ENCODE measurements around the gene FAS. TPM values are rescaled to one million over a fixed set of nuclear protein-coding genes. Genes with fewer than 3 reads are reported as not detected.

Gene FAS
- total and polyA plus RNA-seq, 9 of the 15 experiments (the other 6 are each of a cell fraction or from before 2014, with no cell fraction given) = 0.08 to 0.62 (median 0.37) TPM

GRCh38 chr10:88966797-88967196, 23.8 kb upstream of the FAS start (continued):
- TF ChIP-seq ZNF146 (CRISPR knock-in tag; IDR thresholded peaks at IDR 0.05; ENCODE audit: unreplicated experiment) (no peak), ZNF347 (CRISPR knock-in tag; IDR thresholded peaks at IDR 0.05; ENCODE audit: low read depth) (no peak), NELFE (IDR thresholded peaks at IDR 0.05; ENCODE audit: insufficient read depth, insufficient read length) (no peak), ZNF717 (CRISPR knock-in tag; IDR thresholded peaks at IDR 0.05) (no peak), COPS2 (conservative IDR thresholded peaks at IDR 0.05) (no peak), PCBP1 (IDR thresholded peaks at IDR 0.05; ENCODE audit: low read depth, low read length, poor library complexity, severe bottlenecking) (no peak), ZNF311 (CRISPR knock-in tag; IDR thresholded peaks at IDR 0.05) (no peak)
- TF ChIP-seq, protein P1, sequence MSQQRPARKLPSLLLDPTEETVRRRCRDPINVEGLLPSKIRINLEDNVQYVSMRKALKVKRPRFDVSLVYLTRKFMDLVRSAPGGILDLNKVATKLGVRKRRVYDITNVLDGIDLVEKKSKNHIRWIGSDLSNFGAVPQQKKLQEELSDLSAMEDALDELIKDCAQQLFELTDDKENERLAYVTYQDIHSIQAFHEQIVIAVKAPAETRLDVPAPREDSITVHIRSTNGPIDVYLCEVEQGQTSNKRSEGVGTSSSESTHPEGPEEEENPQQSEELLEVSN (IDR thresholded peaks at IDR 0.05; ENCODE audit: borderline replicate concordance in 1 of 2, extremely low read depth in 1 of 2, insufficient read depth in 1 of 2, insufficient read length in 1 of 2, low read depth in 1 of 2, low read length in 1 of 2, poor library complexity in 1 of 2, severe bottlenecking in 1 of 2) = no peak

DNA sequence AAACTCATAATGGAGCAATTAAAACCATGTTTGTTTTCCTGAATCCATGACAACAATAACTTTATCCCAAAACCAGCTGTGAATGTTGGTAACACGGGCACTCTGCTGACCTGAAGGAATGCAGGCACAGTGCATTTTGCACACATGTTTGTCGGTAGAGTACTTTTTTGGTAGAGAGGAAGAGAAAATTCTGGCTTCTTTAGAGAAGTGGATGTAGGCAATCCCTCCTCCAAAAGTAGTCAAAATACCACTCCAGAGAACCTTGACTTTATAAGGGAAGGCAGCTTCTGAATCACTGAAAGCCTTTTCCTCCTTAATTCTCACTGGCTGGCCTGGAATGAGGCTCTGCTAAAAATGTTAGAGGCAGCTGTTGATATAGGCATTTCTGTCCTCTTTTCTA, 22.2 kb upstream of the FAS start:
- DNase-seq (ENCODE audit: extremely low read depth in 1 of 4, low spot score in 3 of 4) (no peak), ATAC-seq (no peak), FAIRE-seq (no peak)
- in situ Hi-C loops (cut with MboI) = no loop called here
- WGBS (ENCODE audit: insufficient coverage, low coverage, missing lambda C conversion rate) = 6% methylated on average over 2 of the region's 2 CpGs
- Histone ChIP-seq H3K27ac (ENCODE audit: extremely low read depth, low read depth, low read length) (no peak overlapping the region), H3K9ac (ENCODE audit: insufficient read depth in 1 of 2, low read depth in 2 of 2, low read length in 2 of 2) (no peak overlapping the region), H3K27me3 (ENCODE audit: control insufficient read depth in 2 of 2, insufficient read depth in 2 of 2, low read length in 2 of 2) (no peaks in the 10 kb centered on the region), H3K36me3 (ENCODE audit: control insufficient read depth, insufficient read depth, low read length) (no peaks in the 10 kb centered on the region), H3K9me3 (replicated peaks; ENCODE audit: control insufficient read depth, insufficient read depth, low read depth, low read length) (no peaks in the 10 kb centered on the region), H3K4me1 (replicated peaks in 1 of 2; ENCODE audit: control insufficient read depth in 2 of 2, insufficient read depth in 2 of 2, low read length in 2 of 2) (no peaks in the 10 kb centered on the region), H3K4me3 (no peak overlapping the region), H3K4me2 (ENCODE audit: insufficient read depth, low read length) (no peak overlapping the region), H3K79me2 (ENCODE audit: control insufficient read depth, insufficient read depth, low read length) (no peaks in the 10 kb centered on the region), H2AFZ (ENCODE audit: low read depth, low read length) (no peak overlapping the region), H4K20me1 (replicated peaks; ENCODE audit: control insufficient read depth, insufficient read depth, low read length) (no peaks in the 10 kb centered on the region), H3K9me1 (ENCODE audit: control insufficient read depth, insufficient read depth, low read length) (no peaks in the 10 kb centered on the region)
- intact Hi-C loops (cut with micrococcal nuclease) = no loop called here
- TF ChIP-seq TCFL5 (CRISPR knock-in tag; conservative IDR thresholded peaks at IDR 0.05) = no peak
- TF ChIP-seq MLX (CRISPR knock-in tag; conservative IDR thresholded peaks at IDR 0.05) = no peak
- no peak for TF ChIP-seq RBM15 (IDR thresholded peaks at IDR 0.05; ENCODE audit: insufficient read depth, low read length)
- TF ChIP-seq GATAD2A (IDR thresholded peaks at IDR 0.05) = no peak
- no peak for TF ChIP-seq FOSL1 (tag; conservative IDR thresholded peaks at IDR 0.05)
- no peak for TF ChIP-seq ZNF232 (CRISPR knock-in tag; IDR thresholded peaks at IDR 0.05)
- TF ChIP-seq BRD4 (IDR thresholded peaks at IDR 0.05) = no peak
- TF ChIP-seq PTBP1 (IDR thresholded peaks at IDR 0.05; ENCODE audit: low read depth, low read length) = no peak
- no peak for TF ChIP-seq NFE2 (IDR thresholded peaks at IDR 0.05; ENCODE audit: low read depth)
- TF ChIP-seq HNRNPK (IDR thresholded peaks at IDR 0.05; ENCODE audit: low read depth, low read length, poor library complexity, severe bottlenecking) = no peak
- ChIA-PET POLR2A (no interaction called here), CTCF (ENCODE audit: low intra/inter-chr PET ratio) (no interaction called here)
- no TSS peak for BruUV-seq (replicated peaks)

All from K562 (cell line).